DOHH2 (cell line): ENCODE data around the gene MVD.

Experiments
- H3F3A ChIP-seq: fragments of 200-600 bp; sonication (generic), shearing (Covaris generic); 2 replicates; pipeline ENCODE4 v1.6.0; 2016; ENCODE audit warnings: antibody characterized with exemption, mild to moderate bottlenecking; ENCODE audit not compliant: control insufficient read depth, insufficient read depth
- H3K27ac ChIP-seq: fragments of 200-600 bp; sonication (generic); 2 replicates; pipeline ENCODE4 v1.5.1; 2014; ENCODE audit warnings: low read depth, mild to moderate bottlenecking, low read length, moderate library complexity
- H3K27me3 ChIP-seq: fragments of 200-600 bp; sonication (generic); 2 replicates; pipeline ENCODE4 v1.6.1; 2014; ENCODE audit warnings: mild to moderate bottlenecking, low read length, mixed read lengths; ENCODE audit not compliant: control insufficient read depth
- H3K36me3 ChIP-seq: fragments of 200-600 bp; sonication (generic); 2 replicates; pipeline ENCODE4 v1.6.1; 2014; ENCODE audit warnings: mild to moderate bottlenecking, low read length, moderate library complexity, mixed read lengths; ENCODE audit not compliant: control insufficient read depth
- H3K4me1 ChIP-seq: fragments of 200-600 bp; sonication (generic); 2 replicates; pipeline ENCODE4 v1.6.1; 2014; ENCODE audit warnings: mild to moderate bottlenecking, low read length, mixed read lengths; ENCODE audit not compliant: control insufficient read depth
- H3K4me2 ChIP-seq: fragments of 200-600 bp; sonication (generic); 2 replicates; pipeline ENCODE4 v1.6.0; 2014; ENCODE audit warnings: mild to moderate bottlenecking, low read length, moderate library complexity
- H3K4me3 ChIP-seq: fragments of 200-600 bp; sonication (generic); 2 replicates; pipeline ENCODE4 v1.5.1; 2014; ENCODE audit warnings: mild to moderate bottlenecking, low read length, mixed read lengths
- H3K79me2 ChIP-seq: fragments of 200-600 bp; sonication (generic); 2 replicates; pipeline ENCODE4 v1.6.1; 2014; ENCODE audit warnings: mild to moderate bottlenecking, low read length, mixed read lengths; ENCODE audit not compliant: control insufficient read depth
- H3K9me2 ChIP-seq: fragments of 200-600 bp; sonication (generic); replicated peaks from 2 replicates; pipeline ENCODE4 v1.6.1; 2014; ENCODE audit warnings: mild to moderate bottlenecking, low read length, mixed read lengths; ENCODE audit not compliant: control insufficient read depth
- H3K9me3 ChIP-seq: fragments of 200-600 bp; sonication (generic); 2 replicates; pipeline ENCODE4 v1.6.1; 2014; ENCODE audit warnings: antibody characterized with exemption, low read length, mixed read lengths; ENCODE audit not compliant: control insufficient read depth, insufficient read depth
- H4K20me1 ChIP-seq: fragments of 200-600 bp; sonication (generic); 2 replicates; pipeline ENCODE4 v1.6.0; 2014; ENCODE audit warnings: low read depth, mild to moderate bottlenecking, antibody characterized with exemption, low read length, moderate library complexity; ENCODE audit not compliant: control insufficient read depth, insufficient read depth
- CTCF ChIP-seq: fragments of 200-600 bp; sonication (generic); IDR thresholded peaks from one replicate; pipeline ENCODE4 v1.5.1; 2014; ENCODE audit warnings: antibody characterized with exemption, mild to moderate bottlenecking, low read depth, low read length; ENCODE audit not compliant: poor library complexity, severe bottlenecking
- EZH2phosphoT487 ChIP-seq: fragments of 200-600 bp; sonication (generic); IDR thresholded peaks from 2 replicates; pipeline ENCODE4 v1.6.1; 2017; ENCODE audit warnings: borderline replicate concordance, mild to moderate bottlenecking, antibody characterized with exemption, low read length, moderate library complexity, mixed read lengths

MVD gene

GRCh38 chr16:88710556-88710955 is 47.7 kb upstream of the MVD start:
- no peak for TF ChIP-seq EZH2phosphoT487
- no peak for TF ChIP-seq CTCF
- Histone ChIP-seq H3K4me1 (peaks cover 18% of the 10 kb centered on the region), H3K9me3 (no peaks in the 10 kb centered on the region), H3K27me3 (no peaks in the 10 kb centered on the region), H3K79me2 (peaks cover 54% of the 10 kb centered on the region), H3K36me3 (peaks cover 38% of the 10 kb centered on the region), H3F3A (peaks cover 4% of the 10 kb centered on the region), H3K27ac (no peak overlapping the region), H3K4me3 (no peak overlapping the region), H4K20me1 (no peaks in the 10 kb centered on the region), H3K9me2 (no peaks in the 10 kb centered on the region), H3K4me2 (no peak overlapping the region)

GRCh38 chr16:88706965-88707826 is 44.3 kb upstream of the MVD start:
- Histone ChIP-seq H4K20me1 (peaks cover 12% of the 10 kb centered on the region; the same call in 1 of the 2 replicates), H3K79me2 (peaks cover 85% of the 10 kb centered on the region)

GRCh38 chr16:88706229-88706964 is 43.5 kb upstream of the MVD start, which contains the start of the genes CTU2 and RNF166:
Gene CTU2, plus strand, starts transcription at chr16:88706503. Its CDS starts 28 bp downstream, at chr16:88706531.
Gene RNF166, minus strand, starts transcription at chr16:88706408. Its CDS starts 83 bp downstream, at chr16:88706325.
- peaks cover 60% of the 10 kb centered on the region for H3K4me1 ChIP-seq
- peaks cover 91% of the 10 kb centered on the region for H3K79me2 ChIP-seq

More at GRCh38 chr16:88706965-88707826, 44.3 kb upstream of the MVD start:
- peaks cover 25% of the 10 kb centered on the region for H3K36me3 ChIP-seq
- peaks cover 52% of the 10 kb centered on the region for H3K4me1 ChIP-seq
- peak overlapping the region; percentile 81 for H3K4me3 ChIP-seq
- no peaks in the 10 kb centered on the region for H3K9me3 ChIP-seq
- H3K9me2 ChIP-seq, result no peaks in the 10 kb centered on the region
- no peak for TF ChIP-seq EZH2phosphoT487
- no peak for TF ChIP-seq CTCF
- no peaks in the 10 kb centered on the region for H3K27me3 ChIP-seq
- peak overlapping the region; percentile 83 for H3K4me2 ChIP-seq
- no peak overlapping the region for H3K27ac ChIP-seq
- H3F3A ChIP-seq, result peaks cover 13% of the 10 kb centered on the region

More at GRCh38 chr16:88706229-88706964, 43.5 kb upstream of the MVD start, which contains the start of the genes CTU2 and RNF166:
- Histone ChIP-seq H3K27me3 (no peaks in the 10 kb centered on the region), H3K36me3 (peaks cover 23% of the 10 kb centered on the region), H3K9me3 (no peaks in the 10 kb centered on the region), H3K9me2 (no peaks in the 10 kb centered on the region), H4K20me1 (peaks cover 12% of the 10 kb centered on the region; the same call in 1 of the 2 replicates), H3K4me2 (peak within 1 kb of the TSS; percentile 83), H3K4me3 (peak within 1 kb of the TSS; percentile 81), H3K27ac (peak within 1 kb of the TSS; percentile 27), H3F3A (peaks cover 15% of the 10 kb centered on the region)
- TF ChIP-seq EZH2phosphoT487, result no peak
- TF ChIP-seq CTCF, result peak; percentile 8
